Measurements from ENCODE around the gene GRID1. TPM values are rescaled to one million over a fixed set of nuclear protein-coding genes. Genes with fewer than 3 reads are reported as not detected.

The GRID1 gene
- total RNA-seq, 2 donors from 2014 or later: 0.52 to 0.59 TPM

- no peak for DNase-seq
- intact Hi-C loops (cut with DNase I): no loop called here
- no peak for ATAC-seq
Observed at GRCh38 chr10:86160890-86161585, 205.6 kb downstream of the GRID1 start.

- ATAC-seq: no peak
- no peak for DNase-seq
Observed at GRCh38 chr10:86159797-86160196, 206.8 kb downstream of the GRID1 start.

GRCh38 chr10:86155054-86155921, 211.3 kb downstream of the GRID1 start:
- intact Hi-C loops (cut with DNase I): no loop called here
- ATAC-seq (no peak), DNase-seq (no peak)

More at GRCh38 chr10:86159797-86160196, 206.8 kb downstream of the GRID1 start:
- intact Hi-C loops (cut with DNase I): no loop called here

GRCh38 chr10:86153751-86154150, 212.8 kb downstream of the GRID1 start:
- intact Hi-C loops (cut with DNase I): no loop called here
- ATAC-seq: no peak
- no peak for DNase-seq

GRCh38 chr10:86152911-86153310, 213.7 kb downstream of the GRID1 start:
- ATAC-seq (no peak), DNase-seq (no peak)
- intact Hi-C loops (cut with DNase I): no loop called here

GRCh38 chr10:86152354-86152753, 214.2 kb downstream of the GRID1 start:
- ATAC-seq (no peak), DNase-seq (no peak)
- intact Hi-C loops (cut with DNase I): no loop called here

GRCh38 chr10:86151613-86152012, 215.0 kb downstream of the GRID1 start:
- intact Hi-C loops (cut with DNase I): no loop called here
- ATAC-seq: no peak
- DNase-seq: no peak

GRCh38 chr10:86149257-86149656, 217.3 kb downstream of the GRID1 start:
- no peak for ATAC-seq
- no peak for DNase-seq
- intact Hi-C loops (cut with DNase I): no loop called here

- ATAC-seq (no peak), DNase-seq (no peak)
- intact Hi-C loops (cut with DNase I): no loop called here
Observed at GRCh38 chr10:86148117-86148516, 218.5 kb downstream of the GRID1 start.

- intact Hi-C loops (cut with DNase I): no loop called here
- ATAC-seq (no peak), DNase-seq (no peak)
Observed at GRCh38 chr10:86144301-86144700, 222.3 kb downstream of the GRID1 start.

- intact Hi-C loops (cut with DNase I): no loop called here
- DNase-seq: no peak
- ATAC-seq: no peak
Observed at GRCh38 chr10:86141896-86142295, 224.7 kb downstream of the GRID1 start.

- no peak for ATAC-seq
- intact Hi-C loops (cut with DNase I): no loop called here
- no peak for DNase-seq
Observed at GRCh38 chr10:86139066-86139657, 227.4 kb downstream of the GRID1 start.

- intact Hi-C loops (cut with DNase I): no loop called here
- no peak for ATAC-seq
- DNase-seq: no peak
Observed at GRCh38 chr10:86138551-86139065, 228.0 kb downstream of the GRID1 start.

- ATAC-seq (no peak), DNase-seq (no peak)
- intact Hi-C loops (cut with DNase I): no loop called here
Observed at GRCh38 chr10:86137561-86137960, 229.0 kb downstream of the GRID1 start.

- DNase-seq (no peak), ATAC-seq (no peak)
- intact Hi-C loops (cut with DNase I): no loop called here
Observed at GRCh38 chr10:86136934-86137333, 229.7 kb downstream of the GRID1 start.

GRCh38 chr10:86135191-86135590, 231.4 kb downstream of the GRID1 start:
- ATAC-seq: no peak
- intact Hi-C loops (cut with DNase I): no loop called here
- DNase-seq: no peak

- intact Hi-C loops (cut with DNase I): no loop called here
- DNase-seq: no peak
- no peak for ATAC-seq
Observed at GRCh38 chr10:86130737-86131475, 235.7 kb downstream of the GRID1 start.

- intact Hi-C loops (cut with DNase I): no loop called here
- DNase-seq (no peak), ATAC-seq (no peak)
Observed at GRCh38 chr10:86130041-86130440, 236.6 kb downstream of the GRID1 start.

GRCh38 chr10:86128360-86128759, 238.2 kb downstream of the GRID1 start:
- DNase-seq (no peak), ATAC-seq (no peak)
- intact Hi-C loops (cut with DNase I): no loop called here

All from left cardiac atrium (tissue), 4 donors.